Thyroid gland (tissue), 4 donors: ENCODE measurements around the gene TFRC. TPM values are rescaled to one million over a fixed set of nuclear protein-coding genes. Genes with fewer than 3 reads are reported as not detected.

Source experiments
- DNase-seq, 2 donors: peaks; one replicate each; pipeline ENCODE4 v3.0.0-alpha.2; 2019
- H3K27ac ChIP-seq, 3 donors: fragments of 200-600 bp; sonication (generic); 1 replicate in 2 of 3; 2 replicates in 1 of 3; pipeline ENCODE4 v1.5.1; 2016 to 2019; ENCODE audit warnings: mild to moderate bottlenecking in 1 of 3, moderate library complexity in 1 of 3
- H3K27me3 ChIP-seq: fragments of 200-600 bp; sonication (generic); one replicate; pipeline ENCODE4 v1.5.1; 2019
- H3K36me3 ChIP-seq, 2 donors: fragments of 200-600 bp; sonication (generic); one replicate each; pipeline ENCODE4 v1.5.1; 2016 to 2019
- H3K4me1 ChIP-seq, 2 donors: fragments of 200-600 bp; sonication (generic); one replicate each; pipeline ENCODE4 v1.5.1; 2017 to 2019
- H3K4me3 ChIP-seq, 3 donors: fragments of 200-600 bp; sonication (generic); replicated peaks in 1 of 3; 1 replicate in 2 of 3; 2 replicates in 1 of 3; pipeline ENCODE4 v1.5.1; 2016; ENCODE audit warnings: mild to moderate bottlenecking in 1 of 3
- H3K9me3 ChIP-seq: fragments of 200-600 bp; sonication (generic); one replicate; pipeline ENCODE4 v1.5.1; 2017
- CTCF ChIP-seq, 6 experiments: fragments of 200-600 bp in 3 of 6; fragments of 450-650 bp in 3 of 6; sonication (generic) in 3 of 6; IDR thresholded peaks; one replicate each; pipeline ENCODE4 v1.5.1; 2016 to 2019; ENCODE audit warnings: antibody characterized with exemption in 6 of 6, mild to moderate bottlenecking in 2 of 6, inconsistent platforms in 1 of 6, moderate library complexity in 1 of 6
- POLR2A ChIP-seq, 2 donors: fragments of 450-650 bp; IDR thresholded peaks; one replicate each; pipeline ENCODE4 v1.6.1; 2017; ENCODE audit warnings: antibody characterized with exemption in 2 of 2, mild to moderate bottlenecking in 2 of 2, moderate library complexity in 1 of 2
- WGBS, 2 donors: methylation state at CpG; one replicate each; pipeline ENCODE4 v1.1.5; 2017; 5-methylcytosine and 5-hydroxymethylcytosine counted together
- intact Hi-C: fragments of 100-400 bp; cut with DNase I; formaldehyde crosslinking; loops from one replicate; pipeline ENCODE4 v1.15.1; 2023
- total RNA-seq, 4 donors: library from RNA; depleted of rRNA; stranded (reverse); fragments of >200 nt; gene quantifications; one replicate each; pipeline ENCODE4 v1.2.3, GENCODE V29; 2016

The TFRC gene
- total RNA-seq, result 100 to 1,000 TPM in 1 of 4 donors, 10 to 100 TPM in 3; 40.7 to 115 (median 69.8) TPM

DNA sequence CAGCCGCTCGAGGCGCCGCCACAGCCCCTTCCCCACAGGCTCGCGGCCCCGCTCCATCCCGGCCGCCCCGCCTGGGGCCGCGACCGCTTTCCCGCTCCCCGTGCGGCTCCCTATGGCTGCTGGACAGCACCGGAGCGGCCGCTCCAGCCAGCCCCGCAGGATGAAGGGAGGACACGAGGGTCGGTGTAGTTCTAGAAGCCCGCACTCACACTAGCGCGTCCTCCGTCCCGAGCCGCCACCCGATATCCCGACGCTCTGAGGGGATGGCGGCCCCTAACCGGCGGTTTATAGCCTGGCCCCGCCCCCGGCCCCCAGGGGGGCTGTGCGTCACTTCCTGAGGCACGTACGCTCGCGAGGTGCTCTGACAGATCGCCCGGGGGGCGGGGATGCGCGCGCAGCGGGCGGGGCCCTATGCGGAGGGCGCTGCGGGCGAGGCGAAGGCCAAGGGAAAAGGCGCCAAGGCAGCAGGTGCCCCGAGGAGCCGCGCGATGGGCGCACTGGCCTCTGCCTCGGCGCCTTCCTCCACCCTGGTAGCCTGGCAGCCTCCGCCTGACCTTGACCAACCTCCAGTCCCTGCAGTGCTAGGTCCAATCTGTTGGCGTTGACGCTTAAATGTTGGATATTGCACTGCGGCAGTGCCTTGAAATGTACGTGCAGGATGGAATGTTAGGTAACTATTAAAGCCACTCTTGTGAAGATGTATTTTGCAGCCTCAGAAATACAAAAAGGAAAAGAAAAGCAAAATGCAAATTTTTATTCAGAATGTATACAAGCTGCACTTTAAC lies at the start of gene TFRC:
Gene TFRC, minus strand, starts transcription at position 257 of the 785 bp plus-strand sequence. CDS start 4,991 bp downstream, outside the sequence.
- intact Hi-C loops, result no loop called here
- Histone ChIP-seq H3K9me3 (no peaks in the 10 kb centered on the region), H3K4me1 (peaks cover 7 to 8% of the 10 kb centered on the region in 2 donors), H3K36me3 (no peaks in the 10 kb centered on the region), H3K4me3 (peak within 1 kb of the TSS; percentile 84 to 96 (median 87)), H3K27me3 (no peaks in the 10 kb centered on the region), H3K27ac (peak within 1 kb of the TSS; percentile 68 to 88 (median 87))
- WGBS, 2 donors, result 2% methylated on average over 7 to 12 of the region's 67 CpGs
- peak; percentile 96 for DNase-seq
- TF ChIP-seq POLR2A (IDR thresholded peaks at IDR 0.05), result peak in 1 of 2 donors; percentile 97
- no peak for TF ChIP-seq CTCF (IDR thresholded peaks at IDR 0.05)

GRCh38 chr3:196128172-196128843 lies 46.4 kb upstream of the TFRC start:
- WGBS, 2 donors, result 93 to 96% methylated on average over 19 to 20 of the region's 21 CpGs
- H3K9me3 ChIP-seq, result no peaks in the 10 kb centered on the region
- no peaks in the 10 kb centered on the region for H3K27me3 ChIP-seq
- TF ChIP-seq CTCF (IDR thresholded peaks at IDR 0.05) (no peak), POLR2A (IDR thresholded peaks at IDR 0.05) (no peak)
- no peak overlapping the region for H3K4me3 ChIP-seq
- no peaks in the 10 kb centered on the region for H3K4me1 ChIP-seq
- intact Hi-C loops, result no loop called here
- H3K36me3 ChIP-seq, result no peaks in the 10 kb centered on the region
- H3K27ac ChIP-seq, result no peak overlapping the region
- DNase-seq, result no peak

GRCh38 chr3:196127308-196128040 lies 45.6 kb upstream of the TFRC start:
- Histone ChIP-seq H3K4me3 (no peak overlapping the region), H3K9me3 (no peaks in the 10 kb centered on the region), H3K27ac (no peak overlapping the region), H3K36me3 (no peaks in the 10 kb centered on the region), H3K4me1 (no peaks in the 10 kb centered on the region), H3K27me3 (no peaks in the 10 kb centered on the region)
- WGBS, 2 donors, result 49 to 56% methylated on average over 11 to 12 of the region's 12 CpGs
- intact Hi-C loops, result no loop called here
- TF ChIP-seq CTCF (IDR thresholded peaks at IDR 0.05) (no peak), POLR2A (IDR thresholded peaks at IDR 0.05) (no peak)
- DNase-seq, result no peak

DNA sequence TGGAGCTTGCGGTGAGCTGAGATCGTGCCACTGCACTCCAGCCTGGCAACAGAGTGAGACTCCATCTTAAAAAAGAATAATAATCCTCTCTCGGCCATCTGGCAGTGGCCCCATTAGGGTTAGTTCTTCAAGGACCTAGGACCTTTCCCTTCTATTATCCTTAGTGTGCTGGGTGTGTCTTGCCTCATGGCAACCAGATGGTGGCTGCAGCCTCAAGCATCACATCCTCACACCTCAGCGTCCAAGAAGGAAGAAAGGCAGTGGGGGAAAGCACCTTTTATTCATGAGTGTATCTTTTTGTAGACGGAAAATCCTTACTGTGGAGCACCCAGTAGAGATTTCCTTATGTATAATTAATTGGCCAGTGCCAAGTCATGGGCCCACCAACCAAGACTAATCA lies 42.7 kb upstream of the TFRC start:
- Histone ChIP-seq H3K27me3 (no peaks in the 10 kb centered on the region), H3K9me3 (no peaks in the 10 kb centered on the region), H3K4me3 (no peak overlapping the region), H3K27ac (no peak overlapping the region), H3K36me3 (no peaks in the 10 kb centered on the region), H3K4me1 (no peaks in the 10 kb centered on the region)
- WGBS, 2 donors, result 95 to 96% methylated on average over 5 of the region's 5 CpGs
- DNase-seq, result no peak
- no peak for TF ChIP-seq CTCF (IDR thresholded peaks at IDR 0.05)
- no peak for TF ChIP-seq POLR2A (IDR thresholded peaks at IDR 0.05)
- intact Hi-C loops, result no loop called here
